Erythroblast (primary cell): ENCODE data around the gene ENDOD1.
A peak's percentile ranks its signal among the peaks of the same experiment; 100 is the strongest.

Experiments
- DNase-seq, 2 experiments: peaks; one replicate each; lab custom pipeline; 2025; lab: John Stamatoyannopoulos, UW
- GATA1 ChIP-seq: IDR thresholded peaks from 2 replicates; pipeline ENCODE4 v1.6.1; 2011; ENCODE audit warnings: low read depth, mild to moderate bottlenecking, control low read depth, low read length, moderate library complexity
- POLR2A ChIP-seq: IDR thresholded peaks from 2 replicates; pipeline ENCODE4 v1.6.1; 2011; ENCODE audit warnings: mild to moderate bottlenecking, low read length

The ENDOD1 gene

DNA sequence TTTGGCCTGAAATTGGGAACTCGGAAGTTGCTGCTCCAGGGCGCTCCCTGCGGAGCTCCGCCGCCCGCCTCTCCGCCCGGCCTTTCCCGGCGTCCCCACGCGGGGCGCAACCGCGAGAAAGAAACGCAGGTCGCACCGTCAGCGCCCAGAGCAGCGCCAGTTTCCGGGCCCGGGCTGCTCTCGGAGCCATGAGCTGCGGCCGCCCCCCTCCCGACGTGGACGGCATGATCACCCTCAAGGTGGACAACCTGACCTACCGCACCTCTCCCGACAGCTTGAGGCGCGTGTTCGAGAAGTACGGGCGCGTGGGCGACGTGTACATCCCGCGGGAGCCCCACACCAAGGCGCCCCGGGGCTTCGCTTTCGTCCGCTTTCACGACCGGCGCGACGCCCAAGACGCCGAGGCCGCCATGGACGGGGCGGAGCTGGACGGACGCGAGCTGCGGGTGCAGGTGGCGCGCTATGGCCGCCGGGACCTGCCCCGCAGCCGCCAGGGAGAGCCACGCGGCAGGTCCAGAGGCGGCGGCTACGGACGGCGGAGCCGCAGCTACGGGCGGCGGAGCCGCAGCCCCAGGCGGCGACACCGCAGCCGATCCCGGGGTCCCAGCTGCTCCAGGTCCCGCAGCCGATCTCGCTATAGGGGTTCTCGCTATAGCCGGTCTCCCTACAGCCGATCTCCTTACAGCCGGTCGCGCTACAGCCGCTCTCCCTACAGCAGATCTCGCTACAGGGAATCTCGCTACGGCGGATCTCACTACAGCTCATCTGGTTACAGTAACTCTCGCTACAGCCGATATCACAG, 22.4 kb upstream of the ENDOD1 start:
- DNase-seq = peak; percentile 82 to 92
- TF ChIP-seq GATA1 (no peak), POLR2A (peak; percentile 90)

DNA sequence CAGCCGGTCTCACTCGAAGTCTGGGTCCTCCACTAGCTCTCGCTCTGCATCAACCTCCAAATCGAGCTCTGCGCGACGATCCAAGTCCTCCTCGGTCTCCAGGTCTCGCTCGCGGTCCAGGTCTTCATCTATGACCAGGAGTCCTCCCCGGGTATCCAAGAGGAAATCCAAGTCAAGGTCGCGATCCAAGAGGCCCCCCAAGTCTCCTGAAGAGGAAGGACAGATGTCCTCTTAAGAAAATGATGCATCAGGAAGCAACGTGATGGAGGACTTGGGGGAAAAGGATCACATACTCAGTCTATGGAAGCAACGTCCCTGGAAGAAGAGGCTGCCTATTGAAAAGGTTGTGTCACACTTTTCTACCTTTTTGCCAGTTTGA, 21.8 kb upstream of the ENDOD1 start:
- no peak for DNase-seq
- TF ChIP-seq POLR2A (no peak), GATA1 (no peak)

- no peak for TF ChIP-seq GATA1
- peak; percentile 94 for TF ChIP-seq POLR2A
- peak; percentile 93 to 96 for DNase-seq
These were observed 21.1 kb upstream of the ENDOD1 start for GRCh38 chr11:95068549-95068948.

DNA sequence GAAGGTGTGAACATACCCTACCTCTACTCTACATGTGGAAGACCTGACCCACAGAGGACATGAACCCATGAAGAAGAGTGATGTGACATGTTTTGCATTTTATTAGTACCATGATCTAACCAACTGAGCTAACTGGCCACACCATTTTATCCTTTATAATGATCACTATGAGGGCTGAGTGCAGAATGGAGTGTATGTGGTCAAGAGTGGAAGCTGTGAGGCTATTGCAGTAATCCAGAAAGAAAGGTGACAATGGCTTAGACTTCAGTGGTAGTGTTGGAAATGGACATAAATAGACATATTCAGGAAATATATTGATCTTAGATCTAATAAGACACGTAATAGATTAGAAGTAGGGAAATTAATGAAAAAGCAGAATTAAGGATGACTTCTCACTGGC, 19.2 kb upstream of the ENDOD1 start:
- TF ChIP-seq POLR2A = no peak
- no peak for TF ChIP-seq GATA1
- no peak for DNase-seq

DNA sequence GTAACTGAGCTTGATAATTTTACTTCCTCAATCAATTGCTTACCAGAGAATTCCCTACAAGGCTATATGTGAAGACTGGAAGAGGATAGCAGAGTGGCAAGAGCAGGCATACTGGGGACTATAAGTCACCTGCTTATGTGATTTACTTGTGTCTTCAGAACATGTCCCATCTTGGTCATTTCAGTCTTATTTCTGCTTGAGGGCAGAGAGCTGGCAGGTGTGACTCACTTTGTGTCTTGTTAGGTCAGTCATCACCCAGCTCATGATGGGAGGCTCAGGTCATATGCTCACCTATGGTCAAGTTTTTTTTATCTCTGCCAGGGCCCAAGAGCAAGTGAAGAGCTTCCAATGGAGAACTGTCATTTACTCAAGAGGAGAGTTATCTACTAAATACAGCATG, 16.7 kb upstream of the ENDOD1 start:
- TF ChIP-seq GATA1 = no peak
- TF ChIP-seq POLR2A = no peak
- DNase-seq = no peak

GRCh38 chr11:95074792-95075563, 14.7 kb upstream of the ENDOD1 start:
- peak in 1 of 2 experiments; percentile 39 for DNase-seq
- no peak for TF ChIP-seq GATA1

- TF ChIP-seq GATA1 (no peak), POLR2A (no peak)
- DNase-seq = no peak
These were observed 13.2 kb upstream of the ENDOD1 start for GRCh38 chr11:95076416-95076815.

DNA sequence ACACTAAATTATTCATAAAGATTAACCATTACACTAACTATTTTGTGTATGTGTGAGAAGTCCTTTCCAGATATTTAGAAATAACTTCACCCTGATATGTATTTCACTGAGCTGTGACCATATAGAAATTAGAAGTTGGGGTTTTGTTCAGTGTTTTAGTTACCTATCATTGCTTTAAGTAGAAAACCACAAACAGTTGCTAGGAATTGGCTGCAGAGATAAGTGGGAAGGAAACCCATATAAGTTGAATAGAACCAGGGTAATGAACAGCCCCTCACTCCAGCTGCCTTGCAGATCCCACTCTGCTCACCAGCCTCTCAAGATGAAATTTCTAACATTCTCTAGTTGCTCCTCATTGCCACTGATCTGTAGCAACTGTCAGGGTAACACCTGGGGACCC, 12.7 kb upstream of the ENDOD1 start:
- DNase-seq = no peak
- TF ChIP-seq POLR2A = no peak
- TF ChIP-seq GATA1 = no peak

DNA sequence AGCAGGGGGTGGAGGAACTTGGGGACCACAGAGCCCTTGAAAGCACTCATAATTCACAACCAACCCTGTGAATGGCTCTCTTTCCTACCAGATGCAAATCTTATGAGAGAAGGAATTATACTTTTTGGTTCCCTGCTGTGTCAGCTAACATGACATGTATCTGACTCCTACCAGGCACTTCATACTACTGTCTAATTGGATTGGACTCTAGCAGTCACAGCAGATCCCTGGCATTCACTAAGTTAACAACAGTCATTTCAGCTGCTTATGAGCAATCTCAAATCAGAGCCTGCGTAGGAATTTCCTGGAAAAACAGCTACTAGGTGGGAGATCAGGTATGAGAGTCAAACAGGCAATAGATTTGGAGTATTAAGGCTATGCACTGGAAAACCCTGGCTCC, 11.1 kb upstream of the ENDOD1 start:
- no peak for TF ChIP-seq POLR2A
- no peak for TF ChIP-seq GATA1
- DNase-seq = no peak

DNA sequence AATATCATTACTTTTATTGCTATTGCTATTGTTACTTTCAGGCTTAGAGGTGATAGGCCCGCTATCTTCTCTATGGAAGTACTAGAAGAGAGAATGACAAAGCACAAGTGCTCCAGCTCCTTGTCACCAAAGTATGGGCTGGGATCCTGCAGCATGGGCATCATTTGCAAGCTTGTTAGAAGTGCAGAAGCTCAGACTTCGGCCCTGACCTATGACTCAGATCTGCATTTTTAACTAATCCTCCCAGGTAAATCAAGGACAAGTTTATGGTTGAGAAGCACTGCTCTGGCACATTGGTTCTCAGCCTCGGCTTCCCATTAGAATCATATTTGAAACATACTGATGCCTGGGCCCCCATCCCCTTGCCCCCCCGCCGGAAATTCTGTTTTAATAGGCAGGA, 8.6 kb upstream of the ENDOD1 start:
- no peak for DNase-seq
- TF ChIP-seq POLR2A (no peak), GATA1 (no peak)

- no peak for DNase-seq
- TF ChIP-seq GATA1 = no peak
- no peak for TF ChIP-seq POLR2A
These were observed 8.2 kb upstream of the ENDOD1 start for GRCh38 chr11:95081412-95081811.

DNA sequence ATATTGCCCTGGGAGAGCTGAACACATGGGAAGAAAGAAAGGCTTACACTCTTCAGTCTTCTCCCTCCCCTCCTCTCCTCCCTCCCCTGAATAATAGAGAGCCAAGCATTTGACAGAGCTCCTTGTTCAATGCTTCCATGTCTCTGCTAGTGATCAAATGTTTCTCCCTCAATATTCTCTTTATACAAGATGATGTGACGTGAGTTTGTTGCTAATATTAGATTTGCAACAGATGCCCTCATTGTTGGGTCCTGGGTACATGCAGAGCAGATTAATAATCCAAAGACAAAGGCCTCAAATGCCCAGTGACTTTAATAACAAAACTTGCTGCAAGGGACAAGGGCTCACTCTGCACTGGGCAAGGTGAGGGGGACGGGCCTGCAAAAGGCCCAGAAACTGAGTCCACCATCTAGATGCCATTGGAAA, 7.1 kb upstream of the ENDOD1 start:
- no peak for DNase-seq

GRCh38 chr11:95084509-95084908, 5.1 kb upstream of the ENDOD1 start:
- no peak for TF ChIP-seq POLR2A
- no peak for TF ChIP-seq GATA1
- no peak for DNase-seq

More for the DNA sequence above, 7.1 kb upstream of the ENDOD1 start:
- TF ChIP-seq POLR2A = no peak
- no peak for TF ChIP-seq GATA1

DNA sequence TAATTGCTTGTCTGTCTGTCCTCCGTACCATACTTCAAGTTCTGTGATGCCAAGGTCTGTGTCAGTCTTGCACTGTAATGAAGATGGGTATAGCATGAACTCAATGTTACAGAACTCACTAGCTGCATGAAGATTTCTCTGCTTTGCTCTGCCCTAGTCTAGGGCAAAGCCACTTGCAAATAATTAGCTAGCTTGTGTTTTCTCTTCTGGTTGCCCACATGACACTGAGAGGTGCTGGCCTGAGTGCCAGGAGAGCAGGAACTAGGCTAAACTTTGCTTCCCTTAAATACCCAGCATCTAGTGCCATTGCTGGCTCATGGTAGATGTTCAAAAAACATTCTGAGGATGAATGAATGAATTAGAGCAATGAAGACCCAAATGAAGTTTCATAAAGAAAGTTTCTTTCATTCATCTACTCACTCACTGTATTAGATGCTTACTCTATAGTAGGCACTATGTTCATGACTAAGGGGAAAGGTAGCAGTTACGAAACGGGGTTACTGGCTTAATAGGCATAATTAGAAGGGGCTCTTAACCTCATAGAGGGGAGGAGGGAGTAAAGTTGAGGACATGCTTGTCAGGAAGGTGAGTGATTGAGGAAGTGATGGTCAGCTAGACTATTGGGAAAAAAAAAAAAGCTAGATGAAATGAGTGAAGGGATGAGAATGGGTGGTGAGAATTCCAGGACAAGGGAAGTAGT, 4.4 kb upstream of the ENDOD1 start:
- no peak for TF ChIP-seq POLR2A
- no peak for TF ChIP-seq GATA1
- DNase-seq = no peak
